Measurements from ENCODE around the gene NOL9. TPM values are rescaled to one million over a fixed set of nuclear protein-coding genes. Genes with fewer than 3 reads are reported as not detected.

NOL9 gene
- total RNA-seq, 1 donor from 2014 or later: 48.0 TPM

- H3K4me1 ChIP-seq: no peaks in the 10 kb centered on the region
- Mint-ChIP-seq H3K4me1 (no peaks in the 10 kb centered on the region), H3K4me3 (no peak overlapping the region), H3K27me3 (ENCODE audit: insufficient read depth, low read depth) (no peaks in the 10 kb centered on the region), H3K36me3 (peaks cover 24% of the 10 kb centered on the region), H3K9me3 (no peaks in the 10 kb centered on the region), H3K27ac (no peak overlapping the region)
- H3K36me3 ChIP-seq: peaks cover 8% of the 10 kb centered on the region
- H3F3A ChIP-seq (ENCODE audit: low read depth): peaks cover 3% of the 10 kb centered on the region
- no peak overlapping the region for H2AFZ ChIP-seq (replicated peaks)
- TF ChIP-seq CTCF (IDR thresholded peaks at IDR 0.05): no peak
- no peak for TF ChIP-seq EZH2phosphoT487 (IDR thresholded peaks at IDR 0.05)
- TF ChIP-seq EZH2 (IDR thresholded peaks at IDR 0.05): no peak
- no peak overlapping the region for H3K9ac ChIP-seq
- H3K4me3 ChIP-seq: no peak overlapping the region
- peaks cover 10% of the 10 kb centered on the region for H4K20me1 ChIP-seq (ENCODE audit: low read depth)
- H3K4me2 ChIP-seq: no peak overlapping the region
- H3K79me2 ChIP-seq (ENCODE audit: low read depth): no peaks in the 10 kb centered on the region
- no peak for DNase-seq (ENCODE audit: low spot score)
- no peaks in the 10 kb centered on the region for H3K9me3 ChIP-seq (ENCODE audit: low read depth)
- no peak overlapping the region for H3K27ac ChIP-seq
- H3K27me3 ChIP-seq: no peaks in the 10 kb centered on the region
These were observed 8.8 kb downstream of the NOL9 start for GRCh38 chr1:6545276-6546112.

GRCh38 chr1:6544831-6545230 lies 9.5 kb downstream of the NOL9 start:
- H3K27me3 Mint-ChIP-seq (ENCODE audit: insufficient read depth, low read depth): no peaks in the 10 kb centered on the region
- Histone ChIP-seq H3K27ac (no peak overlapping the region), H3K4me2 (no peak overlapping the region), H3K4me1 (no peaks in the 10 kb centered on the region), H3K79me2 (ENCODE audit: low read depth) (no peaks in the 10 kb centered on the region), H3K9me3 (ENCODE audit: low read depth) (no peaks in the 10 kb centered on the region), H3K36me3 (peaks cover 8% of the 10 kb centered on the region), H2AFZ (replicated peaks) (no peak overlapping the region), H3K4me3 (no peak overlapping the region), H3K27me3 (no peaks in the 10 kb centered on the region), H3K9ac (no peak overlapping the region), H3F3A (ENCODE audit: low read depth) (peaks cover 3% of the 10 kb centered on the region), H4K20me1 (ENCODE audit: low read depth) (peaks cover 10% of the 10 kb centered on the region)
- H3K4me3 Mint-ChIP-seq: no peak overlapping the region
- no peak overlapping the region for H3K27ac Mint-ChIP-seq
- no peak for DNase-seq (ENCODE audit: low spot score)
- peaks cover 22% of the 10 kb centered on the region for H3K36me3 Mint-ChIP-seq
- TF ChIP-seq EZH2 (IDR thresholded peaks at IDR 0.05): no peak
- no peak for TF ChIP-seq EZH2phosphoT487 (IDR thresholded peaks at IDR 0.05)
- TF ChIP-seq CTCF (IDR thresholded peaks at IDR 0.05): no peak
- no peaks in the 10 kb centered on the region for H3K9me3 Mint-ChIP-seq
- no peaks in the 10 kb centered on the region for H3K4me1 Mint-ChIP-seq

- no peaks in the 10 kb centered on the region for H3K4me1 Mint-ChIP-seq
- H3K9ac ChIP-seq: no peak overlapping the region
- peaks cover 2% of the 10 kb centered on the region for H3K27me3 Mint-ChIP-seq (ENCODE audit: insufficient read depth, low read depth)
- H2AFZ ChIP-seq (replicated peaks): no peak overlapping the region
- H3K4me3 ChIP-seq: no peak overlapping the region
- peaks cover 2% of the 10 kb centered on the region for H4K20me1 ChIP-seq (ENCODE audit: low read depth)
- H3F3A ChIP-seq (ENCODE audit: low read depth): no peaks in the 10 kb centered on the region
- H3K27me3 ChIP-seq: no peaks in the 10 kb centered on the region
- DNase-seq (ENCODE audit: low spot score): no peak
- no peaks in the 10 kb centered on the region for H3K9me3 ChIP-seq (ENCODE audit: low read depth)
- H3K27ac ChIP-seq: no peak overlapping the region
- peaks cover 4% of the 10 kb centered on the region for H3K79me2 ChIP-seq (ENCODE audit: low read depth)
- no peak overlapping the region for H3K4me2 ChIP-seq
- H3K27ac Mint-ChIP-seq: no peak overlapping the region
- peaks cover 1% of the 10 kb centered on the region for H3K36me3 Mint-ChIP-seq
- no peak for TF ChIP-seq EZH2phosphoT487 (IDR thresholded peaks at IDR 0.05)
- no peak for TF ChIP-seq EZH2 (IDR thresholded peaks at IDR 0.05)
- TF ChIP-seq CTCF (IDR thresholded peaks at IDR 0.05): no peak
- H3K4me3 Mint-ChIP-seq: no peak overlapping the region
- no peaks in the 10 kb centered on the region for H3K9me3 Mint-ChIP-seq
- peaks cover 14% of the 10 kb centered on the region for H3K36me3 ChIP-seq
- no peaks in the 10 kb centered on the region for H3K4me1 ChIP-seq
These were observed 15.4 kb downstream of the NOL9 start for GRCh38 chr1:6538956-6539355.

Data from neural progenitor cell (in vitro differentiated cells).